HCT116 (cell line): ENCODE results near the gene ANXA4. TPM values are rescaled to one million over a fixed set of nuclear protein-coding genes. Genes with fewer than 3 reads are reported as not detected.

Experiments
- ATAC-seq: fragments of 200-7000 bp; cut with Tn5 transposase; 2 replicates; pipeline ENCODE4 v1.9.1; 2020; ENCODE audit warnings: mild to moderate bottlenecking, moderate library complexity
- BruUV-seq: library from RNA; stranded (reverse); fragments of 400-500 nt; replicated peaks from 2 replicates; lab custom pipeline; 2021; lab: Mats Ljungman, UMichigan
- CTCF ChIA-PET: fragments of 300-600 bp; sonication (Branson Sonifier 250); formaldehyde crosslinking; loops from one replicate; lab custom pipeline; 2021; ENCODE audit warnings: antibody characterized with exemption; lab: Charles Lee
- POLR2A ChIA-PET: fragments of 300-600, 350-600 bp; sonication (Branson Sonifier 250); formaldehyde crosslinking; loops from one replicate; lab custom pipeline; 2021; ENCODE audit warnings: antibody characterized with exemption; lab: Charles Lee
- RAD21 ChIA-PET, 2 experiments: fragments of 300-600 bp; sonication (Branson Sonifier 250); formaldehyde crosslinking; loops; one replicate each; lab custom pipeline; 2023; ENCODE audit warnings: low total read pairs in 2 of 2; ENCODE audit not compliant: uncharacterized antibody in 2 of 2, unreplicated experiment in 2 of 2, low non-redundant PET in 1 of 2; lab: Charles Lee
- DNase-seq: peaks from one replicate; pipeline ENCODE4 v3.0.0-alpha.2; 2010; ENCODE audit warnings: low read depth, low spot score
- H2AFZ ChIP-seq: fragments of 200-600 bp; shearing (Covaris generic), sonication (generic); 2 replicates; pipeline ENCODE4 v1.6.1; 2017; ENCODE audit warnings: low read depth, mixed run types, mixed read lengths, antibody characterized with exemption, low read length; ENCODE audit not compliant: poor library complexity, severe bottlenecking
- H3K27ac ChIP-seq: 2 replicates; pipeline ENCODE4 v1.5.1; 2012; ENCODE audit warnings: low read depth, low read length
- H3K27me3 ChIP-seq: fragments of 200-600 bp; sonication (generic); 2 replicates; pipeline ENCODE4 v1.6.1; 2016; ENCODE audit warnings: mixed run types, low read length, mixed read lengths; ENCODE audit not compliant: insufficient read depth
- H3K36me3 ChIP-seq, 2 experiments: fragments of 200-500 bp in 1 of 2; fragments of 200-600 bp in 1 of 2; sonication (Bioruptor generic) in 1 of 2; sonication (generic) in 1 of 2; 2 replicates each; pipeline versions ENCODE4 v1.5.1 to v1.6.1; 2014 to 2016; ENCODE audit warnings: low read length in 2 of 2, inconsistent platforms in 1 of 2, mixed read lengths in 1 of 2, mixed run types in 1 of 2; ENCODE audit not compliant: insufficient read depth in 2 of 2, control insufficient read depth in 1 of 2
- H3K4me1 ChIP-seq, 2 experiments: fragments of 200-600 bp in 1 of 2; sonication (generic) in 1 of 2; 2 replicates each; pipeline versions ENCODE4 v1.5.1 to v1.6.1; 2012 to 2017; ENCODE audit warnings: low read length in 2 of 2, inconsistent platforms in 1 of 2, mild to moderate bottlenecking in 1 of 2, mixed read lengths in 1 of 2, mixed run types in 1 of 2, moderate library complexity in 1 of 2; ENCODE audit not compliant: insufficient read depth in 2 of 2, control insufficient read depth in 1 of 2
- H3K4me2 ChIP-seq: fragments of 200-600 bp; sonication (generic); 2 replicates; pipeline ENCODE4 v1.6.1; 2017; ENCODE audit warnings: mixed run types, low read length, mixed read lengths
- H3K4me3 ChIP-seq, 2 experiments: fragments of 200-600 bp in 1 of 2; sonication (generic) in 1 of 2; replicated peaks in 1 of 2; 2 replicates each; pipeline ENCODE4 v1.5.1; 2011 to 2016; ENCODE audit warnings: low read length in 2 of 2, control low read depth in 1 of 2, low read depth in 1 of 2, mild to moderate bottlenecking in 1 of 2, mixed read lengths in 1 of 2, mixed run types in 1 of 2
- H3K79me2 ChIP-seq: fragments of 200-600 bp; sonication (generic); 2 replicates; pipeline ENCODE4 v1.6.1; 2017; ENCODE audit warnings: mild to moderate bottlenecking, mixed run types, low read length, moderate library complexity, mixed read lengths; ENCODE audit not compliant: insufficient read depth
- H3K9ac ChIP-seq: fragments of 200-600 bp; sonication (generic); 2 replicates; pipeline ENCODE4 v1.6.1; 2016; ENCODE audit warnings: low read length, mixed read lengths
- H3K9me2 ChIP-seq: fragments of 200-600 bp; sonication (generic), shearing (Covaris generic); 2 replicates; pipeline ENCODE4 v1.6.1; 2017; ENCODE audit warnings: mixed run types, mild to moderate bottlenecking, moderate library complexity; ENCODE audit not compliant: insufficient read depth
- H3K9me3 ChIP-seq, 2 experiments: fragments of 200-500 bp in 1 of 2; fragments of 200-600 bp in 1 of 2; sonication (Bioruptor generic) in 1 of 2; sonication (generic) in 1 of 2; 2 replicates each; pipeline ENCODE4 v1.6.1; 2014 to 2017; ENCODE audit warnings: low read length in 2 of 2, mixed read lengths in 2 of 2, inconsistent platforms in 1 of 2, low read depth in 1 of 2, mild to moderate bottlenecking in 1 of 2, mixed run types in 1 of 2, moderate library complexity in 1 of 2; ENCODE audit not compliant: control insufficient read depth in 1 of 2, insufficient read depth in 1 of 2
- H4K20me1 ChIP-seq: fragments of 200-600 bp; sonication (generic), shearing (Covaris generic); 2 replicates; pipeline ENCODE4 v1.6.1; 2017; ENCODE audit warnings: mixed run types, mild to moderate bottlenecking, moderate library complexity; ENCODE audit not compliant: insufficient read depth
- EGR1 ChIP-seq: IDR thresholded peaks from 2 replicates; pipeline ENCODE4 v1.6.1; 2012; ENCODE audit warnings: low read depth
- REST ChIP-seq: IDR thresholded peaks from 2 replicates; pipeline ENCODE4 v1.6.1; 2012; ENCODE audit warnings: low read depth
- TCF7L2 ChIP-seq: IDR thresholded peaks from 2 replicates; pipeline ENCODE4 v1.7.0; 2011; ENCODE audit warnings: borderline replicate concordance, inconsistent platforms; ENCODE audit not compliant: insufficient read depth, insufficient read length; ENCODE audit errors: extremely low read depth
- ZBTB33 ChIP-seq: IDR thresholded peaks from 2 replicates; pipeline ENCODE4 v1.6.1; 2011; ENCODE audit warnings: mild to moderate bottlenecking, low read length, moderate library complexity; ENCODE audit not compliant: insufficient replicate concordance; ENCODE audit errors: extremely low read depth
- ZFX ChIP-seq: fragments of 450-650 bp; IDR thresholded peaks from 2 replicates; pipeline ENCODE4 v1.6.1; 2017
- ZNF274 ChIP-seq: fragments of 200-500 bp; sonication (Bioruptor generic); IDR thresholded peaks from 2 replicates; pipeline ENCODE4 v1.6.1; 2014; ENCODE audit warnings: mild to moderate bottlenecking, low read depth, low read length, inconsistent platforms
- intact Hi-C: fragments of 100-400 bp; cut with micrococcal nuclease; formaldehyde crosslinking; loops from 2 replicates; pipeline ENCODE4 v1.10.0; 2022
- total RNA-seq: library from RNA; stranded (reverse); gene quantifications from one replicate; pipeline ENCODE4 v1.2.1, GENCODE V29; 2021; ENCODE audit not compliant: unreplicated experiment
- TF ChIP-seq, protein P1 (sequence below), 3 experiments: fragments of 200-600 bp in 1 of 3; sonication (generic) in 1 of 3; IDR thresholded peaks in 2 of 3; conservative IDR thresholded peaks in 1 of 3; 2 replicates each; pipeline ENCODE4 v1.5.1; 2012 to 2017; ENCODE audit warnings: low read depth in 2 of 3, low read length in 2 of 3, antibody characterized with exemption in 1 of 3, borderline replicate concordance in 1 of 3, control low read depth in 1 of 3, mild to moderate bottlenecking in 1 of 3, mixed read lengths in 1 of 3, mixed run types in 1 of 3, moderate library complexity in 1 of 3; ENCODE audit not compliant: insufficient read depth in 1 of 3

ANXA4 gene
- total RNA-seq, 1 experiment from 2014 or later: 64.6 TPM

DNA sequence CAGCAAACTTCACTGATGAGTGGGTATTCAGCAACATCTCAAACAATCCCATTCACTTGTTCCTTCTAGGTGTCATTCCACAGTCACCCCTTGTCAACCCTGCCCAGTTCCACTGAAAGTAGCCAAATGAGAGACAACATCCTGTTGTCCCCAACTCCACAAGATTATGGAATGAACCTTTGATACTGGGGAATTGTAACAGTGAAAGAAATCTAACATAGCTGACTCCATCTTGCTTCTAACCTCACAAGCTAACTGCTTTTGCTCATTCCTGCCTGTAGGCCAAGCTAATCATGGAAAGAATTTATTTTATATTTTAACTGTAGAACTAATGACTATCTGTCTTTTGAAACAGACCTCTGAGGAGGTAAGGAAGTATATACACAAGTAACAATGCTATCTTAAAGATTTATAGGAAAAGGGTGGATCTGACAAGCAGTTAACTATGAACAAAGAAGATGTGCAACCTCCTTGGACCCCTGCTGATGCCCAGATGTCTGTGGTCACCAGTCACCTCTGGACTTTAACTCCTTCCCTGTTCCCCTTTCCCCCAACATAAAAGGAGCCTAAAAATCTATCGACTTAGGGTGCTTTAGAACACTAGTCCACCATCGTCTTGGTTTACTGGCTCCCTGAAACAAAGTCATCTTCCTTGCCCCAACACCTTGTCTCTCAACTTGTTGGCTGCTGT is 6.9 kb upstream of the ANXA4 start:
- no peak overlapping the region for H3K4me3 ChIP-seq
- H2AFZ ChIP-seq: no peak overlapping the region
- H3K9ac ChIP-seq: no peak overlapping the region
- H3K27ac ChIP-seq: no peak overlapping the region
- H3K4me2 ChIP-seq: no peak overlapping the region
- ATAC-seq (no peak), DNase-seq (no peak)
- H3K36me3 ChIP-seq: no peaks in the 10 kb centered on the region
- H4K20me1 ChIP-seq: no peaks in the 10 kb centered on the region
- H3K9me3 ChIP-seq: no peaks in the 10 kb centered on the region
- peaks cover under 1 to 3% of the 10 kb centered on the region in 2 experiments; a peak in 3 of 4 replicates for H3K4me1 ChIP-seq
- H3K27me3 ChIP-seq: no peaks in the 10 kb centered on the region
- CTCF ChIA-PET: interaction anchor here (3.8 kb wide), 1 partner anchor 10 kb away, joined by 25 read pairs; no protein-coding TSS in a partner anchor
- H3K79me2 ChIP-seq: no peaks in the 10 kb centered on the region
- BruUV-seq: no TSS peak
- H3K9me2 ChIP-seq: no peaks in the 10 kb centered on the region
- TF ChIP-seq EGR1 (no peak), ZNF274 (no peak), TCF7L2 (no peak), ZFX (no peak), REST (no peak), ZBTB33 (no peak)
- TF ChIP-seq, protein P1, sequence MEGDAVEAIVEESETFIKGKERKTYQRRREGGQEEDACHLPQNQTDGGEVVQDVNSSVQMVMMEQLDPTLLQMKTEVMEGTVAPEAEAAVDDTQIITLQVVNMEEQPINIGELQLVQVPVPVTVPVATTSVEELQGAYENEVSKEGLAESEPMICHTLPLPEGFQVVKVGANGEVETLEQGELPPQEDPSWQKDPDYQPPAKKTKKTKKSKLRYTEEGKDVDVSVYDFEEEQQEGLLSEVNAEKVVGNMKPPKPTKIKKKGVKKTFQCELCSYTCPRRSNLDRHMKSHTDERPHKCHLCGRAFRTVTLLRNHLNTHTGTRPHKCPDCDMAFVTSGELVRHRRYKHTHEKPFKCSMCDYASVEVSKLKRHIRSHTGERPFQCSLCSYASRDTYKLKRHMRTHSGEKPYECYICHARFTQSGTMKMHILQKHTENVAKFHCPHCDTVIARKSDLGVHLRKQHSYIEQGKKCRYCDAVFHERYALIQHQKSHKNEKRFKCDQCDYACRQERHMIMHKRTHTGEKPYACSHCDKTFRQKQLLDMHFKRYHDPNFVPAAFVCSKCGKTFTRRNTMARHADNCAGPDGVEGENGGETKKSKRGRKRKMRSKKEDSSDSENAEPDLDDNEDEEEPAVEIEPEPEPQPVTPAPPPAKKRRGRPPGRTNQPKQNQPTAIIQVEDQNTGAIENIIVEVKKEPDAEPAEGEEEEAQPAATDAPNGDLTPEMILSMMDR (IDR thresholded peaks at IDR 0.05 in 2 of 3, conservative IDR thresholded peaks at IDR 0.05 in 1 of 3; ENCODE audit: borderline replicate concordance in 1 of 3, insufficient read depth in 1 of 3, low read depth in 2 of 3, low read length in 2 of 3): 0 out of 6 replicates have a peak, but pooled peaks of 1 of the 3 experiments have one; percentile 18
- RAD21 ChIA-PET: no interaction called here
- intact Hi-C loops: no loop called here
- POLR2A ChIA-PET: no interaction called here
